HEK293 (cell line): ENCODE results near the gene CHGA.

Source experiments
- CTCF ChIA-PET: fragments of 350-600 bp; formaldehyde crosslinking; extraction: SDS; loops from one replicate; lab custom pipeline; 2021; ENCODE audit warnings: antibody characterized with exemption; lab: Yijun Ruan, JAX
- POLR2A ChIA-PET: fragments of 300-600 bp; formaldehyde crosslinking; extraction: SDS; loops from one replicate; lab custom pipeline; 2020; ENCODE audit warnings: antibody characterized with exemption, inconsistent platforms; lab: Yijun Ruan, JAX
- H3K27ac ChIP-seq: fragments of 200-500 bp; sonication (Bioruptor generic); 2 replicates; pipeline ENCODE4 v1.5.1; 2014; ENCODE audit warnings: low read depth, low read length, control low read depth, inconsistent platforms; ENCODE audit errors: extremely low read depth
- H3K36me3 ChIP-seq, 2 experiments: fragments of 200-500 bp in 1 of 2; sonication (Bioruptor generic) in 1 of 2; 1 replicate in 1 of 2; 2 replicates in 1 of 2; pipeline ENCODE4 v1.5.1; 2014 to 2017; ENCODE audit warnings: inconsistent platforms in 2 of 2, low read length in 2 of 2; ENCODE audit not compliant: control insufficient read depth in 2 of 2, insufficient read depth in 1 of 2
- H3K4me1 ChIP-seq: fragments of 200-500 bp; sonication (Bioruptor generic); 2 replicates; pipeline ENCODE4 v1.5.1; 2014; ENCODE audit warnings: mild to moderate bottlenecking, low read length, inconsistent platforms; ENCODE audit not compliant: control insufficient read depth, insufficient read depth
- H3K4me3 ChIP-seq: 2 replicates; pipeline ENCODE4 v1.5.1; 2011; ENCODE audit warnings: low read depth, mild to moderate bottlenecking, control low read depth, low read length, moderate library complexity
- H3K9me3 ChIP-seq: fragments of 200-500 bp; sonication (Bioruptor generic); 2 replicates; pipeline ENCODE4 v1.5.1; 2014; ENCODE audit warnings: low read depth, low read length, inconsistent platforms; ENCODE audit not compliant: control insufficient read depth, insufficient read depth
- GLIS1 ChIP-seq: fragments of 450-650 bp; formaldehyde crosslinking; IDR thresholded peaks from 2 replicates; pipeline ENCODE4 v1.5.1; 2016; ENCODE audit warnings: missing biosample characterization, missing genetic modification characterization
- KLF9 ChIP-seq: fragments of 450-650 bp; formaldehyde crosslinking; IDR thresholded peaks from 2 replicates; pipeline ENCODE4 v1.5.1; 2016; ENCODE audit warnings: missing biosample characterization, missing genetic modification characterization, low read depth
- SP7 ChIP-seq: fragments of 450-650 bp; formaldehyde crosslinking; IDR thresholded peaks from 2 replicates; pipeline ENCODE4 v1.5.1; 2016; ENCODE audit warnings: missing biosample characterization, missing genetic modification characterization
- ZNF335 ChIP-seq: fragments of 450-650 bp; formaldehyde crosslinking; conservative IDR thresholded peaks from 2 replicates; pipeline ENCODE4 v1.5.1; 2016; ENCODE audit warnings: missing biosample characterization, missing genetic modification characterization
- ZNF521 ChIP-seq: fragments of 450-650 bp; formaldehyde crosslinking; IDR thresholded peaks from 2 replicates; pipeline ENCODE4 v1.5.1; 2017; ENCODE audit warnings: missing biosample characterization, mild to moderate bottlenecking, missing genetic modification characterization
- ZNF677 ChIP-seq: fragments of 450-650 bp; IDR thresholded peaks from 2 replicates; pipeline ENCODE4 v1.5.0; 2018; ENCODE audit warnings: missing biosample characterization, mild to moderate bottlenecking, missing genetic modification characterization, moderate library complexity
- TF ChIP-seq, protein P1 (sequence below): fragments of 450-650 bp; formaldehyde crosslinking; conservative IDR thresholded peaks from 2 replicates; pipeline ENCODE4 v1.5.1; 2016; ENCODE audit warnings: low read depth, missing biosample characterization, missing genetic modification characterization
- TF ChIP-seq, protein P2 (sequence below): fragments of 450-650 bp; formaldehyde crosslinking; IDR thresholded peaks from 2 replicates; pipeline ENCODE4 v1.5.1; 2017; ENCODE audit warnings: missing biosample characterization, mild to moderate bottlenecking, missing genetic modification characterization, moderate library complexity
- TF ChIP-seq, protein P3 (sequence below): fragments of 450-650 bp; formaldehyde crosslinking; IDR thresholded peaks from 2 replicates; pipeline ENCODE4 v1.5.1; 2016; ENCODE audit warnings: missing biosample characterization, missing genetic modification characterization
- TF ChIP-seq, protein P4 (sequence below): fragments of 450-650 bp; formaldehyde crosslinking; IDR thresholded peaks from 2 replicates; pipeline ENCODE4 v1.5.0; 2017; ENCODE audit warnings: missing biosample characterization, missing genetic modification characterization, borderline replicate concordance

Gene CHGA

DNA sequence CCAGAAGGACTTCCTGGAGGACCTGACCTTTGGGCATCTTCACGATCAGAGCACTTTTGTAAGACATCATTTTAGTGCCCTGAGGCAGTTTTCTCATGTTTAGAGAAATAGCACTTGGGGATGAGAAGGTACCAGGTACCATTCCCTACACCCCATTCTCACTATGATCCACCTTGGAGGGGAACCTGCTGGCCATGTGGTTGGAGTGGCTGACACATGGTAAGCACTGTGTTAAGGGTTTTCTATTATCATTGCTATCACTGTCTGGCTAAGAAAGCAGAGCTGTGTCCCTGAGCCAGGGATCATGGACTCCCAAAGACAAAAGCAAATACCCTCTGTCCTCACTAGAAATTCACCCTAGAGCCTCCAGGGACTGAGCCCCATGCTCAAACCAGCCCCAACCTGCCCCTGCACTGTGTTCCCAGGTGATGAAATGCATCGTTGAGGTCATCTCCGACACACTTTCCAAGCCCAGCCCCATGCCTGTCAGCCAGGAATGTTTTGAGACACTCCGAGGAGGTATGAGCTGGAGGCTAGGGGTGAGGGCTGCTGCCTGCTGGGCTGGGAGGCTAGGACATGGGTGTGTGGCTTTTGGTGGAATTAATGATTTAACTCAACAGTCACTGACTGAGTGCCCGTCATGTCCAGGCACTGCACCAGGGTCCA, 3.4 kb downstream of the CHGA start:
- H3K9me3 ChIP-seq, result no peaks in the 10 kb centered on the region
- CTCF ChIA-PET, result no interaction called here
- H3K36me3 ChIP-seq, result no peaks in the 10 kb centered on the region
- no peak overlapping the region for H3K4me3 ChIP-seq
- POLR2A ChIA-PET, result no interaction called here
- peak; percentile 28; the same call in 1 of the 2 replicates for TF ChIP-seq GLIS1 (tag by site-specific recombination)
- TF ChIP-seq, protein P1, sequence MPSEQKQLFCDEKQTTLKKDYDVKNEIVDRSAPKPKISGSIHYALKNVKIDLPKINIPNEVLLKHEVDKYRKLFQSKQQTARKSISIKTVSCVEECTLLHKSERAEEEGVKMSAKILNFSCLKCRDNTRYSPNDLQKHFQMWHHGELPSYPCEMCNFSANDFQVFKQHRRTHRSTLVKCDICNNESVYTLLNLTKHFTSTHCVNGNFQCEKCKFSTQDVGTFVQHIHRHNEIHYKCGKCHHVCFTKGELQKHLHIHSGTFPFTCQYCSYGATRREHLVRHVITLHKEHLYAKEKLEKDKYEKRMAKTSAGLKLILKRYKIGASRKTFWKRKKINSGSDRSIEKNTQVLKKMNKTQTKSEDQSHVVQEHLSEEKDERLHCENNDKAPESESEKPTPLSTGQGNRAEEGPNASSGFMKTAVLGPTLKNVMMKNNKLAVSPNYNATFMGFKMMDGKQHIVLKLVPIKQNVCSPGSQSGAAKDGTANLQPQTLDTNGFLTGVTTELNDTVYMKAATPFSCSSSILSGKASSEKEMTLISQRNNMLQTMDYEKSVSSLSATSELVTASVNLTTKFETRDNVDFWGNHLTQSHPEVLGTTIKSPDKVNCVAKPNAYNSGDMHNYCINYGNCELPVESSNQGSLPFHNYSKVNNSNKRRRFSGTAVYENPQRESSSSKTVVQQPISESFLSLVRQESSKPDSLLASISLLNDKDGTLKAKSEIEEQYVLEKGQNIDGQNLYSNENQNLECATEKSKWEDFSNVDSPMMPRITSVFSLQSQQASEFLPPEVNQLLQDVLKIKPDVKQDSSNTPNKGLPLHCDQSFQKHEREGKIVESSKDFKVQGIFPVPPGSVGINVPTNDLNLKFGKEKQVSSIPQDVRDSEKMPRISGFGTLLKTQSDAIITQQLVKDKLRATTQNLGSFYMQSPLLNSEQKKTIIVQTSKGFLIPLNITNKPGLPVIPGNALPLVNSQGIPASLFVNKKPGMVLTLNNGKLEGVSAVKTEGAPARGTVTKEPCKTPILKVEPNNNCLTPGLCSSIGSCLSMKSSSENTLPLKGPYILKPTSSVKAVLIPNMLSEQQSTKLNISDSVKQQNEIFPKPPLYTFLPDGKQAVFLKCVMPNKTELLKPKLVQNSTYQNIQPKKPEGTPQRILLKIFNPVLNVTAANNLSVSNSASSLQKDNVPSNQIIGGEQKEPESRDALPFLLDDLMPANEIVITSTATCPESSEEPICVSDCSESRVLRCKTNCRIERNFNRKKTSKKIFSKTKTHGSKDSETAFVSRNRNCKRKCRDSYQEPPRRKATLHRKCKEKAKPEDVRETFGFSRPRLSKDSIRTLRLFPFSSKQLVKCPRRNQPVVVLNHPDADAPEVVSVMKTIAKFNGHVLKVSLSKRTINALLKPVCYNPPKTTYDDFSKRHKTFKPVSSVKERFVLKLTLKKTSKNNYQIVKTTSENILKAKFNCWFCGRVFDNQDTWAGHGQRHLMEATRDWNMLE (tag by site-specific recombination), result no peak
- H3K27ac ChIP-seq, result no peak overlapping the region
- no peaks in the 10 kb centered on the region for H3K4me1 ChIP-seq

DNA sequence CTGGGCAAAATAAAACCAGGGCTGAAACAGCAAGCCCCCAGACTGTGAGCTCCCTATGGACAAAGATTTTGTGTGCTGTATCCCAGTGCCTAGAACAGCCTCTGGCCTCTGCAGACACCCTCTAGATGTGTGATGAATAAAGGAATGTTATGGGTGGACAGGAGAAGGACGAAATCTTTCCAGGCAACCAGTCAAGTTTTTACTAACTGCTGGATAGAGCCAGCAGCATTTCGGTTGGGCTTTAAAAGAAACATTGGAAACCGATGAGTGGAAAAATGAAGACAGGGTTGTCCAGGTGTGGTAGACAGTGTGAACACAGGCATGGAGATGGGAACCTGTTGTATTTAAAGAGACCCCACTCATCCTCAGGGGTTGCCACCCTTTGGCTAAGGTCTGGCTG, 4.0 kb downstream of the CHGA start:
- TF ChIP-seq, protein P2, sequence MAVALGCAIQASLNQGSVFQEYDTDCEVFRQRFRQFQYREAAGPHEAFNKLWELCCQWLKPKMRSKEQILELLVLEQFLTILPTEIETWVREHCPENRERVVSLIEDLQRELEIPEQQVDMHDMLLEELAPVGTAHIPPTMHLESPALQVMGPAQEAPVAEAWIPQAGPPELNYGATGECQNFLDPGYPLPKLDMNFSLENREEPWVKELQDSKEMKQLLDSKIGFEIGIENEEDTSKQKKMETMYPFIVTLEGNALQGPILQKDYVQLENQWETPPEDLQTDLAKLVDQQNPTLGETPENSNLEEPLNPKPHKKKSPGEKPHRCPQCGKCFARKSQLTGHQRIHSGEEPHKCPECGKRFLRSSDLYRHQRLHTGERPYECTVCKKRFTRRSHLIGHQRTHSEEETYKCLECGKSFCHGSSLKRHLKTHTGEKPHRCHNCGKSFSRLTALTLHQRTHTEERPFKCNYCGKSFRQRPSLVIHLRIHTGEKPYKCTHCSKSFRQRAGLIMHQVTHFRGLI (tag by site-specific recombination), result peak; percentile 53; the same call in 1 of the 2 replicates
- TF ChIP-seq ZNF677 (tag by site-specific recombination) (no peak), SP7 (tag by site-specific recombination) (no peak), ZNF521 (tag by site-specific recombination) (no peak)
- no peaks in the 10 kb centered on the region for H3K9me3 ChIP-seq
- CTCF ChIA-PET, result no interaction called here
- H3K4me1 ChIP-seq, result no peaks in the 10 kb centered on the region
- H3K27ac ChIP-seq, result no peak overlapping the region
- POLR2A ChIA-PET, result no interaction called here
- H3K36me3 ChIP-seq, result no peaks in the 10 kb centered on the region
- no peak overlapping the region for H3K4me3 ChIP-seq

DNA sequence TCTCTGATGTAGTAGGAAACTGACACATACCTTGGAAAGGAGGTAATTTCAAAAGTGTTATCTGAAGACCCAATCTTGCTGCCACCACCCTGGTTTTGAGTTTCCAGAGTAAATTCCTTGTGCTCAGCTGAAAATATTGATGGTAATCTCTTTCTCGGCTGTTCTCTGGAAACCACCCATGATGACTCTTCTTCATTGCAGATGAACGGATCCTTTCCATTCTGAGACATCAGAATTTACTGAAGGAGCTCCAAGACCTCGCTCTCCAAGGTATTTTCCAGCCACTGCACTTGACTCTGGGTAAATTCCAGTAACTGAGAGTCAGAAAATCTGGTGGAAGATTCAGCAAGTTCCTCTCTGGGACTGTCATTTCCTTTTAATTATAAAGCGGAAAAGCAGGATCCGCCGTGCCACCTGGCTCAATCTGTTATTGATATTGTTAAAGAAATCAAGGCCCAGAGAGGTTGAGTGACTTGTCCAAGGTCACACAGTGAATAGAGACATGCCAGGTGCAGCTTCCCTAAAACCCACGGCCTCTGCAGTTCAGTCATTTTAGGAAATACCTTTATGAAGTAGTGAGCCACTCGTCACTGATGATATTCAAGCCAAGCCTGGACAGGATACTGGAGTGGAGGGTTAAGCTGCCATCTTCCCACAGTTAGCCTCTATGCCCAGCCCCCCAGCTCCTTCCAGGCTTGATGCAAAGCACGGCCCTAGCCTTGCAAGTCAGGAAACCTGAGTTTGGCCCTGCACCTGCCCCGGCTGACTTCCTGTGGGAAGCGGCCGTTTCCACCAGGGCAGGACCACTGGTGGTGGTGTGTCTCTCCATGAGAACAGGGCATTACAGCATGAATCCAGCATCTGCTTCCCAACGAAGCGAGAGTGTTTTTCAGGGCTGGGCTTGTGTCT, 4.7 kb downstream of the CHGA start:
- Histone ChIP-seq H3K4me1 (no peaks in the 10 kb centered on the region), H3K9me3 (no peaks in the 10 kb centered on the region), H3K27ac (no peak overlapping the region), H3K4me3 (no peak overlapping the region), H3K36me3 (no peaks in the 10 kb centered on the region)
- POLR2A ChIA-PET, result no interaction called here
- CTCF ChIA-PET, result no interaction called here
- TF ChIP-seq ZNF335 (tag by site-specific recombination) (no peak), KLF9 (tag by site-specific recombination) (no peak)
- TF ChIP-seq, protein P3, sequence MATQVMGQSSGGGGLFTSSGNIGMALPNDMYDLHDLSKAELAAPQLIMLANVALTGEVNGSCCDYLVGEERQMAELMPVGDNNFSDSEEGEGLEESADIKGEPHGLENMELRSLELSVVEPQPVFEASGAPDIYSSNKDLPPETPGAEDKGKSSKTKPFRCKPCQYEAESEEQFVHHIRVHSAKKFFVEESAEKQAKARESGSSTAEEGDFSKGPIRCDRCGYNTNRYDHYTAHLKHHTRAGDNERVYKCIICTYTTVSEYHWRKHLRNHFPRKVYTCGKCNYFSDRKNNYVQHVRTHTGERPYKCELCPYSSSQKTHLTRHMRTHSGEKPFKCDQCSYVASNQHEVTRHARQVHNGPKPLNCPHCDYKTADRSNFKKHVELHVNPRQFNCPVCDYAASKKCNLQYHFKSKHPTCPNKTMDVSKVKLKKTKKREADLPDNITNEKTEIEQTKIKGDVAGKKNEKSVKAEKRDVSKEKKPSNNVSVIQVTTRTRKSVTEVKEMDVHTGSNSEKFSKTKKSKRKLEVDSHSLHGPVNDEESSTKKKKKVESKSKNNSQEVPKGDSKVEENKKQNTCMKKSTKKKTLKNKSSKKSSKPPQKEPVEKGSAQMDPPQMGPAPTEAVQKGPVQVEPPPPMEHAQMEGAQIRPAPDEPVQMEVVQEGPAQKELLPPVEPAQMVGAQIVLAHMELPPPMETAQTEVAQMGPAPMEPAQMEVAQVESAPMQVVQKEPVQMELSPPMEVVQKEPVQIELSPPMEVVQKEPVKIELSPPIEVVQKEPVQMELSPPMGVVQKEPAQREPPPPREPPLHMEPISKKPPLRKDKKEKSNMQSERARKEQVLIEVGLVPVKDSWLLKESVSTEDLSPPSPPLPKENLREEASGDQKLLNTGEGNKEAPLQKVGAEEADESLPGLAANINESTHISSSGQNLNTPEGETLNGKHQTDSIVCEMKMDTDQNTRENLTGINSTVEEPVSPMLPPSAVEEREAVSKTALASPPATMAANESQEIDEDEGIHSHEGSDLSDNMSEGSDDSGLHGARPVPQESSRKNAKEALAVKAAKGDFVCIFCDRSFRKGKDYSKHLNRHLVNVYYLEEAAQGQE, result 0 out of 2 replicates have a peak, but pooled peaks have one; percentile 15
- TF ChIP-seq, protein P4, sequence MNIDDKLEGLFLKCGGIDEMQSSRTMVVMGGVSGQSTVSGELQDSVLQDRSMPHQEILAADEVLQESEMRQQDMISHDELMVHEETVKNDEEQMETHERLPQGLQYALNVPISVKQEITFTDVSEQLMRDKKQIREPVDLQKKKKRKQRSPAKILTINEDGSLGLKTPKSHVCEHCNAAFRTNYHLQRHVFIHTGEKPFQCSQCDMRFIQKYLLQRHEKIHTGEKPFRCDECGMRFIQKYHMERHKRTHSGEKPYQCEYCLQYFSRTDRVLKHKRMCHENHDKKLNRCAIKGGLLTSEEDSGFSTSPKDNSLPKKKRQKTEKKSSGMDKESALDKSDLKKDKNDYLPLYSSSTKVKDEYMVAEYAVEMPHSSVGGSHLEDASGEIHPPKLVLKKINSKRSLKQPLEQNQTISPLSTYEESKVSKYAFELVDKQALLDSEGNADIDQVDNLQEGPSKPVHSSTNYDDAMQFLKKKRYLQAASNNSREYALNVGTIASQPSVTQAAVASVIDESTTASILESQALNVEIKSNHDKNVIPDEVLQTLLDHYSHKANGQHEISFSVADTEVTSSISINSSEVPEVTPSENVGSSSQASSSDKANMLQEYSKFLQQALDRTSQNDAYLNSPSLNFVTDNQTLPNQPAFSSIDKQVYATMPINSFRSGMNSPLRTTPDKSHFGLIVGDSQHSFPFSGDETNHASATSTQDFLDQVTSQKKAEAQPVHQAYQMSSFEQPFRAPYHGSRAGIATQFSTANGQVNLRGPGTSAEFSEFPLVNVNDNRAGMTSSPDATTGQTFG (tag by site-specific recombination), result no peak
